Endodermal cell (in vitro differentiated cells): ENCODE measurements around the gene SSBP4. TPM values are rescaled to one million over a fixed set of nuclear protein-coding genes. Genes with fewer than 3 reads are reported as not detected.
A peak's percentile ranks its signal among the peaks of the same experiment; 100 is the strongest.

ENCODE experiments used
- DNase-seq: peaks from one replicate; pipeline ENCODE4 v3.0.0-alpha.2; 2017
- H3K27ac ChIP-seq: 2 replicates; pipeline ENCODE4 v1.5.1; 2013; ENCODE audit warnings: mild to moderate bottlenecking, low read depth, low read length, moderate library complexity
- H3K27me3 ChIP-seq: 2 replicates; pipeline ENCODE4 v1.6.1; 2013; ENCODE audit warnings: mild to moderate bottlenecking, low read length, moderate library complexity; ENCODE audit not compliant: insufficient read depth, control insufficient read depth, poor library complexity, severe bottlenecking
- H3K36me3 ChIP-seq: 2 replicates; pipeline ENCODE4 v1.7.0; 2013; ENCODE audit warnings: mild to moderate bottlenecking, low read length, moderate library complexity; ENCODE audit not compliant: control insufficient read depth, insufficient read depth
- H3K4me1 ChIP-seq: one replicate; pipeline ENCODE4 v1.7.0; 2013; ENCODE audit warnings: low read length; ENCODE audit not compliant: control insufficient read depth, insufficient read depth
- H3K4me3 ChIP-seq: 2 replicates; pipeline ENCODE4 v1.5.1; 2013; ENCODE audit warnings: mild to moderate bottlenecking, low read length, moderate library complexity
- H3K9ac ChIP-seq: 2 replicates; pipeline ENCODE4 v1.6.1; 2013; ENCODE audit warnings: mild to moderate bottlenecking, low read length, moderate library complexity; ENCODE audit not compliant: poor library complexity, severe bottlenecking; ENCODE audit errors: extremely low read depth
- H3K9me3 ChIP-seq: 2 replicates; pipeline ENCODE4 v1.6.1; 2013; ENCODE audit warnings: mild to moderate bottlenecking, low read length, moderate library complexity; ENCODE audit not compliant: control insufficient read depth
- H3K27ac Mint-ChIP-seq: 2 replicates; pipeline ENCODE4 v1.8.0; 2020; ENCODE audit warnings: mixed read lengths
- H3K27me3 Mint-ChIP-seq: 2 replicates; pipeline ENCODE4 v1.8.0; 2021; ENCODE audit warnings: mild to moderate bottlenecking, mixed read lengths; ENCODE audit not compliant: insufficient read depth
- H3K36me3 Mint-ChIP-seq: 2 replicates; pipeline ENCODE4 v1.8.0; 2020; ENCODE audit warnings: low read depth, mixed read lengths
- H3K4me1 Mint-ChIP-seq: 2 replicates; pipeline ENCODE4 v1.8.0; 2020; ENCODE audit warnings: mixed read lengths
- H3K4me3 Mint-ChIP-seq: 2 replicates; pipeline ENCODE4 v1.8.0; 2020; ENCODE audit warnings: mild to moderate bottlenecking, moderate library complexity, mixed read lengths
- H3K9me3 Mint-ChIP-seq: 2 replicates; pipeline ENCODE4 v1.8.0; 2020; ENCODE audit warnings: mild to moderate bottlenecking, mixed read lengths
- WGBS, 2 experiments: methylation state at CpG; one replicate each; pipeline versions ENCODE4 v1.1.5 to v1.1.7; 2013; ENCODE audit warnings: missing lambda C conversion rate in 2 of 2, mixed read lengths in 1 of 2; ENCODE audit not compliant: insufficient coverage in 1 of 2, insufficient read length in 1 of 2; 5-methylcytosine and 5-hydroxymethylcytosine counted together
- total RNA-seq, 2 donors: library from RNA; stranded (reverse); fragmentation: NEBNext Ultra II Directional in 1 of 2; extraction: Animal tissue kit (Norgen Biotek cat#: 25700) in 1 of 2; gene quantifications; 2 replicates in 1 of 2; 3 replicates in 1 of 2; pipeline ENCODE4 v1.2.1, GENCODE V29; 2021
- TF ChIP-seq, protein P1 (sequence below): fragments of 200-600 bp; sonication (generic); conservative IDR thresholded peaks from 2 replicates; pipeline ENCODE4 v1.5.0; 2021; ENCODE audit warnings: antibody characterized with exemption, mild to moderate bottlenecking

SSBP4 gene
- total RNA-seq, 2 donors from 2014 or later = 35.9 to 43.5 TPM

DNA sequence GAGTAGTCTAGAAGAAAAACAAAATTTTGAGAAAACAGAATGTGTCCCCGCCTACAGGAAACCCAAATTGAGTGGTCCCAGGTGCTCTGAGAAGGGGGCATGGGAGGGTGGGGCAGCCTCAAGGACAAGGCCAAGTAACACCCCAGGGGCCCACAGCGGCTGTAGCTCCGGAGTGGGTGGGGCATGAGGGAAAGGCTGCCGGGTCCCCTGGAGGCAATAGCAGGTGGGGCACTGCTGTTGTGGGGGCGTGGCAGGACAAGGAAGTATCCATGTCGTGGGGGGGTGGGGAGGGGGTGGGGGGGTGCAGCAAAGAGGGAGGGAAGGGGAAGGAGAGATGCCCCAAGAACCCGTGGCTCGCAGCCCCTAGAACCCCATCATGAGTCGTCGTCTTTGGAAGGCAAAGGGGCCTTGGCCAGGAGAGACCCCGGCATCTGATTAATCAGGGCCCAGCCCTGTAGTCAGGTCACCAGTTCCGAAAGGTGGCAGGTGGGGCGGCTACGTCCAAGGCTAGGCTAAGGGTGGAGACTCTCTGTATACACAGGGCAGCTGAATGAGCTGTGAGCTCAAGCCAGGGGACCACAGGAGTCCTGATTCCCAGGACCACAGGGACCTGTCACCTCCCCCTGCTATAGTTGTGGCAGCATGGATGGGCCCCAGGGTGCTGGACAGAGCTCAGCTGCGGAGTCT is 26.2 kb downstream of the SSBP4 start:
- DNase-seq = no peak
- Histone ChIP-seq H3K9ac (no peak overlapping the region), H3K27me3 (no peaks in the 10 kb centered on the region), H3K27ac (no peak overlapping the region), H3K4me3 (no peak overlapping the region), H3K36me3 (peaks cover 11% of the 10 kb centered on the region), H3K4me1 (no peaks in the 10 kb centered on the region), H3K9me3 (no peaks in the 10 kb centered on the region)
- Mint-ChIP-seq H3K9me3 (peaks cover 3% of the 10 kb centered on the region), H3K27ac (no peak overlapping the region), H3K4me3 (no peak overlapping the region), H3K27me3 (no peaks in the 10 kb centered on the region), H3K4me1 (no peaks in the 10 kb centered on the region), H3K36me3 (peaks cover 19% of the 10 kb centered on the region)
- TF ChIP-seq, protein P1, sequence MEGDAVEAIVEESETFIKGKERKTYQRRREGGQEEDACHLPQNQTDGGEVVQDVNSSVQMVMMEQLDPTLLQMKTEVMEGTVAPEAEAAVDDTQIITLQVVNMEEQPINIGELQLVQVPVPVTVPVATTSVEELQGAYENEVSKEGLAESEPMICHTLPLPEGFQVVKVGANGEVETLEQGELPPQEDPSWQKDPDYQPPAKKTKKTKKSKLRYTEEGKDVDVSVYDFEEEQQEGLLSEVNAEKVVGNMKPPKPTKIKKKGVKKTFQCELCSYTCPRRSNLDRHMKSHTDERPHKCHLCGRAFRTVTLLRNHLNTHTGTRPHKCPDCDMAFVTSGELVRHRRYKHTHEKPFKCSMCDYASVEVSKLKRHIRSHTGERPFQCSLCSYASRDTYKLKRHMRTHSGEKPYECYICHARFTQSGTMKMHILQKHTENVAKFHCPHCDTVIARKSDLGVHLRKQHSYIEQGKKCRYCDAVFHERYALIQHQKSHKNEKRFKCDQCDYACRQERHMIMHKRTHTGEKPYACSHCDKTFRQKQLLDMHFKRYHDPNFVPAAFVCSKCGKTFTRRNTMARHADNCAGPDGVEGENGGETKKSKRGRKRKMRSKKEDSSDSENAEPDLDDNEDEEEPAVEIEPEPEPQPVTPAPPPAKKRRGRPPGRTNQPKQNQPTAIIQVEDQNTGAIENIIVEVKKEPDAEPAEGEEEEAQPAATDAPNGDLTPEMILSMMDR = no peak
- WGBS, 2 experiments = 92 to 98% methylated on average over 10 to 15 of the region's 15 CpGs

DNA sequence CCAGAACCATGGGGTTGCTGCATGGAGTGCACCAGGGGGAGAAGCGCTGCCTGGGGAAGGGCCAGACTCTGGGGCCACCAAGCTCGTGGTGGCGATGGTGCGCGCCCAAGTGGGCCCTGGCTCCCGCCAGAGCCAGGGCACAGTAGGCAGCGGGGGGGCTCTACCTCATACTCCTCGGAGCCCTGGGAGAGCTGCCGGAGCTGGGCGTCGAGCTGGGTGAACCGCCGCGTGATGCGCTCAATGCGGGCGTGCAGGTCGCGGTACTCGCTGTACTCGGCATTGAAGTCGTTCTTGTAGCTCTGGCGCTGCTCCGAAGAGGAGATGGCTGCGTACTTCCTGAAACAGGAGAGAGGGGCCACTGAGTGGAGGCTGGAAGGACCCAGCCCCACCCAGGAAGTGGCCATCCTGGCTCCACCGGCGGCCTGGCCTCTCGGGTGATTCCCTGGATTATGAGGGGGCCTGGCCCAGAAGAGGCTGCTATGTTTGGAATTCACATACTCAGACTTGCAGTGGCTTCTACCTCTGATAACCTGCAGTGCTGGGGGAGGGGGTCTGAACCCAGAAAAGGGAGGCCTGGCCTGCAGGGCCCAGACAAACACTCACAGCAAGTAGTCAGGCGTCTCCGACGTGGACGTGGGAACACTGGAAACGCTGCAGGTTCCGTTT is 27.1 kb downstream of the SSBP4 start:
- DNase-seq = no peak
- Mint-ChIP-seq H3K4me1 (peaks cover 1% of the 10 kb centered on the region), H3K27me3 (no peaks in the 10 kb centered on the region), H3K36me3 (peaks cover 21% of the 10 kb centered on the region), H3K4me3 (no peak overlapping the region), H3K9me3 (peaks cover 3% of the 10 kb centered on the region), H3K27ac (no peak overlapping the region)
- no peak overlapping the region for H3K4me3 ChIP-seq
- no peaks in the 10 kb centered on the region for H3K9me3 ChIP-seq
- 95% methylated on average over 32 to 34 of the region's 34 CpGs for WGBS, 2 experiments
- H3K27me3 ChIP-seq = no peaks in the 10 kb centered on the region
- TF ChIP-seq, protein P1 = no peak
- no peaks in the 10 kb centered on the region for H3K4me1 ChIP-seq
- no peak overlapping the region for H3K9ac ChIP-seq
- H3K27ac ChIP-seq = no peak overlapping the region
- H3K36me3 ChIP-seq = peaks cover 14% of the 10 kb centered on the region

DNA sequence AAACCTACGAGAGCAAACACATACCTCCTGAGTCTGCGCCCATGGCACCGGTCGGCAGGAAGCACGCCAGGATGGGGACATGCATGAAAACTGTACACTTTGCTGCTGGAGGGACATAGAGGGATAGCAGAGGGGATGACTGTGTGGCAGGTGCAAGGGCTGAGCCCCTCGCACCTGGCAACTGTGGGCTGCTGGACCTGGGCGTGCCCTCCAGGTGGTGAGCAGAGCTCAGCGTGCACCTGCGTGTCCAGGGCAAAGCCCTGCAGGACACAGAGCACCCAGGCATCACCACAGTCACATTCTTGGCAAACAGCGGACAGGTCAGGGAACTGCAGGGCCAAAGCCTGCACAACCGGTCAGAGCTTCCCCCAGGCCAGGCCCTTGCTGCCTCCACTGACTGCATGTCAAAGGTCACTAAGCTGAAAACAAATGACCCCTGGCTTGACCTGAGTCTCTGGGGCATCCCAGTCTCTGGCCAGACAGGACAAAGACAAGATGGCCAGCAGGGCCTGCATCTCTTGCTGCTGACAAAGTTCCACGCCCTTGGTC is 27.7 kb downstream of the SSBP4 start:
- H3K4me1 Mint-ChIP-seq = peaks cover 1% of the 10 kb centered on the region
- H3K9me3 Mint-ChIP-seq = peaks cover 3% of the 10 kb centered on the region
- no peaks in the 10 kb centered on the region for H3K27me3 Mint-ChIP-seq
- peaks cover 21% of the 10 kb centered on the region for H3K36me3 Mint-ChIP-seq
- H3K27me3 ChIP-seq = no peaks in the 10 kb centered on the region
- no peaks in the 10 kb centered on the region for H3K4me1 ChIP-seq
- no peak overlapping the region for H3K27ac Mint-ChIP-seq
- no peak overlapping the region for H3K4me3 Mint-ChIP-seq
- no peaks in the 10 kb centered on the region for H3K9me3 ChIP-seq
- no peak overlapping the region for H3K4me3 ChIP-seq
- H3K9ac ChIP-seq = no peak overlapping the region
- WGBS, 2 experiments = 88 to 89% methylated on average over 12 of the region's 12 CpGs
- TF ChIP-seq, protein P1 = no peak
- H3K36me3 ChIP-seq = peaks cover 14% of the 10 kb centered on the region
- no peak for DNase-seq
- H3K27ac ChIP-seq = peak overlapping the region; percentile 10
